Fibroblast of lung (primary cell): Measurements from ENCODE around the gene SPSB1. TPM values are rescaled to one million over a fixed set of nuclear protein-coding genes. Genes with fewer than 3 reads are reported as not detected.

Experiments used
- DNase-seq, 2 donors: peaks; one replicate each; pipeline versions ENCODE4 v3.0.0 to v3.0.0-alpha.2; 2010; ENCODE audit warnings: low read depth in 2 of 2
- H2AFZ ChIP-seq: 2 replicates; pipeline ENCODE4 v1.5.1; 2012; ENCODE audit warnings: low read length, control low read depth, inconsistent platforms
- H3K27ac ChIP-seq: 2 replicates; pipeline ENCODE4 v1.5.1; 2011; ENCODE audit warnings: low read length, control low read depth; ENCODE audit not compliant: insufficient read depth
- H3K27me3 ChIP-seq: 2 replicates; pipeline ENCODE4 v1.5.1; 2011; ENCODE audit warnings: mild to moderate bottlenecking, low read length; ENCODE audit not compliant: control insufficient read depth, insufficient read depth
- H3K36me3 ChIP-seq: 2 replicates; pipeline ENCODE4 v1.5.1; 2011; ENCODE audit warnings: low read length; ENCODE audit not compliant: control insufficient read depth, insufficient read depth
- H3K4me1 ChIP-seq: 2 replicates; pipeline ENCODE4 v1.5.1; 2011; ENCODE audit warnings: low read length; ENCODE audit not compliant: control insufficient read depth, insufficient read depth; ENCODE audit errors: extremely low read depth
- H3K4me2 ChIP-seq: 2 replicates; pipeline ENCODE4 v1.5.1; 2011; ENCODE audit warnings: low read length, control low read depth; ENCODE audit not compliant: insufficient read depth; ENCODE audit errors: extremely low read depth
- H3K4me3 ChIP-seq, 4 experiments: fragments of 200-600 bp in 1 of 4; sonication (generic) in 1 of 4; replicated peaks in 1 of 4; 2 replicates each; pipeline ENCODE4 v1.5.1; 2011 to 2016; ENCODE audit warnings: low read length in 4 of 4, low read depth in 3 of 4, mild to moderate bottlenecking in 3 of 4, control low read depth in 2 of 4, inconsistent platforms in 1 of 4, mixed read lengths in 1 of 4; ENCODE audit not compliant: insufficient read depth in 1 of 4; ENCODE audit errors: control extremely low read depth in 1 of 4
- H3K79me2 ChIP-seq: 2 replicates; pipeline ENCODE4 v1.5.1; 2012; ENCODE audit warnings: mild to moderate bottlenecking, low read length, inconsistent platforms; ENCODE audit not compliant: control insufficient read depth, insufficient read depth
- H3K9ac ChIP-seq: 2 replicates; pipeline ENCODE4 v1.5.1; 2011; ENCODE audit warnings: mild to moderate bottlenecking, low read length, control low read depth; ENCODE audit not compliant: insufficient read depth
- H3K9me3 ChIP-seq: 2 replicates; pipeline ENCODE4 v1.5.1; 2012; ENCODE audit warnings: low read depth, low read length; ENCODE audit not compliant: control insufficient read depth, insufficient read depth
- H4K20me1 ChIP-seq: 2 replicates; pipeline ENCODE4 v1.5.1; 2011; ENCODE audit warnings: low read length; ENCODE audit not compliant: control insufficient read depth, insufficient read depth; ENCODE audit errors: extremely low read depth
- CTCF ChIP-seq, 2 donors: IDR thresholded peaks in 1 of 2; conservative IDR thresholded peaks in 1 of 2; 1 replicate in 1 of 2; 2 replicates in 1 of 2; pipeline ENCODE4 v1.5.1; 2011 to 2012; ENCODE audit warnings: low read length in 2 of 2, control low read depth in 1 of 2, inconsistent platforms in 1 of 2, low read depth in 1 of 2, mild to moderate bottlenecking in 1 of 2
- EZH2 ChIP-seq: IDR thresholded peaks from 2 replicates; pipeline ENCODE4 v1.5.1; 2012; ENCODE audit warnings: low read length, control low read depth, mild to moderate bottlenecking; ENCODE audit errors: missing control alignments
- polyA plus RNA-seq, 2 donors: library from polyadenylated mRNA; depleted of rRNA in 1 of 2; stranded (reverse) in 1 of 2; unstranded in 1 of 2; fragments of >200 nt; gene quantifications; 2 replicates each; pipeline ENCODE4 v1.2.1, GENCODE V29; 2011 to 2012; ENCODE audit warnings: missing spikeins in 1 of 2
- total RNA-seq: library from RNA; depleted of rRNA; stranded (reverse); fragments of >200 nt; gene quantifications from 2 replicates; pipeline ENCODE4 v1.2.1, GENCODE V29; 2014

The SPSB1 gene
- total and polyA plus RNA-seq, 2 donors (not counting 1 experiment from before 2014, with no cell fraction given), result 14.3 to 20.6 TPM

- DNase-seq, result peak in 1 of 2 donors; percentile 89
- Histone ChIP-seq H2AFZ (no peak overlapping the region), H3K4me2 (no peak overlapping the region), H3K9me3 (no peaks in the 10 kb centered on the region), H4K20me1 (no peaks in the 10 kb centered on the region), H3K4me3 (no peak overlapping the region), H3K79me2 (no peaks in the 10 kb centered on the region), H3K27me3 (peaks cover 4% of the 10 kb centered on the region), H3K27ac (no peak overlapping the region), H3K36me3 (no peaks in the 10 kb centered on the region), H3K9ac (no peak overlapping the region), H3K4me1 (peaks cover 17% of the 10 kb centered on the region)
- TF ChIP-seq CTCF (conservative IDR thresholded peaks at IDR 0.05 in 1 of 2, IDR thresholded peaks at IDR 0.05 in 1 of 2; ENCODE audit: low read depth in 1 of 2, low read length in 2 of 2) (no peak), EZH2 (no peak)
These were observed 105.4 kb downstream of the SPSB1 start for GRCh38 chr1:9397997-9398526.

- Histone ChIP-seq H3K9me3 (no peaks in the 10 kb centered on the region), H3K4me1 (peaks cover 17% of the 10 kb centered on the region), H4K20me1 (no peaks in the 10 kb centered on the region), H3K27ac (no peak overlapping the region), H3K4me3 (no peak overlapping the region), H3K79me2 (no peaks in the 10 kb centered on the region), H2AFZ (no peak overlapping the region), H3K4me2 (no peak overlapping the region), H3K36me3 (no peaks in the 10 kb centered on the region), H3K9ac (no peak overlapping the region), H3K27me3 (peaks cover 1% of the 10 kb centered on the region)
- TF ChIP-seq EZH2 (no peak), CTCF (conservative IDR thresholded peaks at IDR 0.05 in 1 of 2, IDR thresholded peaks at IDR 0.05 in 1 of 2; ENCODE audit: low read depth in 1 of 2, low read length in 2 of 2) (no peak)
- DNase-seq, result peak; percentile 51 to 53
These were observed 107.1 kb downstream of the SPSB1 start for GRCh38 chr1:9399510-9400424.

GRCh38 chr1:9400425-9401079 is 107.9 kb downstream of the SPSB1 start:
- Histone ChIP-seq H3K9me3 (no peaks in the 10 kb centered on the region), H3K36me3 (no peaks in the 10 kb centered on the region), H2AFZ (no peak overlapping the region), H4K20me1 (no peaks in the 10 kb centered on the region), H3K79me2 (no peaks in the 10 kb centered on the region), H3K4me1 (peaks cover 17% of the 10 kb centered on the region), H3K4me2 (no peak overlapping the region), H3K4me3 (no peak overlapping the region), H3K9ac (no peak overlapping the region), H3K27ac (no peak overlapping the region), H3K27me3 (no peaks in the 10 kb centered on the region)
- TF ChIP-seq EZH2, result no peak
- no peak for TF ChIP-seq CTCF (conservative IDR thresholded peaks at IDR 0.05 in 1 of 2, IDR thresholded peaks at IDR 0.05 in 1 of 2; ENCODE audit: low read depth in 1 of 2, low read length in 2 of 2)
- peak in 1 of 2 donors; percentile 48 for DNase-seq
